Liver (tissue), 9 donors: ENCODE measurements around the gene ME2. TPM values are rescaled to one million over a fixed set of nuclear protein-coding genes. Genes with fewer than 3 reads are reported as not detected.
"Not testable (repeated sequence)": the region's sequence is repeated elsewhere in the genome, so short reads cannot be mapped to it uniquely, and the experiment has no call there.

Experiments used
- DNase-seq: peaks from one replicate; pipeline ENCODE4 v3.0.0-alpha.2; 2017; ENCODE audit warnings: low spot score
- H3K27ac ChIP-seq, 2 donors: one replicate each; pipeline ENCODE4 v1.7.0; 2013; ENCODE audit warnings: inconsistent platforms in 2 of 2, low read length in 2 of 2, control low read depth in 1 of 2, low read depth in 1 of 2, mild to moderate bottlenecking in 1 of 2
- H3K27me3 ChIP-seq, 4 donors: one replicate each; pipeline versions ENCODE4 v1.6.1 to v1.7.0; 2013; ENCODE audit warnings: low read length in 3 of 4, inconsistent platforms in 1 of 4, mild to moderate bottlenecking in 1 of 4, moderate library complexity in 1 of 4; ENCODE audit not compliant: control insufficient read depth in 4 of 4, insufficient read depth in 4 of 4
- H3K36me3 ChIP-seq, 4 donors: one replicate each; pipeline versions ENCODE4 v1.6.1 to v1.7.0; 2013; ENCODE audit warnings: low read length in 3 of 4, mild to moderate bottlenecking in 3 of 4, low read depth in 1 of 4, moderate library complexity in 1 of 4; ENCODE audit not compliant: control insufficient read depth in 4 of 4, insufficient read depth in 3 of 4
- H3K4me1 ChIP-seq, 4 donors: one replicate each; pipeline versions ENCODE4 v1.6.1 to v1.7.0; 2013; ENCODE audit warnings: low read length in 3 of 4, mild to moderate bottlenecking in 3 of 4, moderate library complexity in 1 of 4; ENCODE audit not compliant: control insufficient read depth in 4 of 4, insufficient read depth in 4 of 4
- H3K4me3 ChIP-seq, 3 donors: one replicate each; pipeline versions ENCODE4 v1.6.1 to v1.7.0; 2013; ENCODE audit warnings: low read length in 3 of 3, control low read depth in 1 of 3, low read depth in 1 of 3, mild to moderate bottlenecking in 1 of 3
- H3K9ac ChIP-seq, 2 donors: one replicate each; pipeline ENCODE4 v1.7.0; 2013; ENCODE audit warnings: low read length in 2 of 2, mild to moderate bottlenecking in 2 of 2, moderate library complexity in 2 of 2, control low read depth in 1 of 2, low read depth in 1 of 2
- H3K9me3 ChIP-seq, 4 donors: one replicate each; pipeline versions ENCODE4 v1.6.1 to v1.7.0; 2013; ENCODE audit warnings: low read length in 3 of 4; ENCODE audit not compliant: control insufficient read depth in 4 of 4
- ATF3 ChIP-seq: IDR thresholded peaks from 2 replicates; pipeline ENCODE4 v1.6.1; 2016; ENCODE audit warnings: antibody characterized with exemption
- EGR1 ChIP-seq, 2 donors: IDR thresholded peaks; 2 replicates each; pipeline ENCODE4 v1.6.1; 2016 to 2018; ENCODE audit warnings: antibody characterized with exemption in 2 of 2, low read depth in 2 of 2
- FOXA1 ChIP-seq: IDR thresholded peaks from 2 replicates; pipeline ENCODE4 v1.6.1; 2016; ENCODE audit warnings: antibody characterized with exemption
- FOXA2 ChIP-seq: IDR thresholded peaks from 2 replicates; pipeline ENCODE4 v1.6.1; 2016; ENCODE audit warnings: antibody characterized with exemption
- GABPA ChIP-seq, 2 donors: IDR thresholded peaks in 1 of 2; conservative IDR thresholded peaks in 1 of 2; 2 replicates each; pipeline ENCODE4 v1.6.1; 2016; ENCODE audit warnings: antibody characterized with exemption in 2 of 2, mild to moderate bottlenecking in 1 of 2, moderate library complexity in 1 of 2
- HNF4A ChIP-seq, 2 donors: conservative IDR thresholded peaks; 2 replicates each; pipeline ENCODE4 v1.6.1; 2016; ENCODE audit warnings: antibody characterized with exemption in 2 of 2, mild to moderate bottlenecking in 2 of 2
- HNF4G ChIP-seq: IDR thresholded peaks from 2 replicates; pipeline ENCODE4 v1.6.1; 2016; ENCODE audit warnings: antibody characterized with exemption
- JUND ChIP-seq, 2 donors: IDR thresholded peaks; 2 replicates each; pipeline ENCODE4 v1.6.1; 2016; ENCODE audit warnings: antibody characterized with exemption in 2 of 2
- NR2F2 ChIP-seq: IDR thresholded peaks from 2 replicates; pipeline ENCODE4 v1.6.1; 2016; ENCODE audit warnings: antibody characterized with exemption
- RAD21 ChIP-seq, 2 donors: IDR thresholded peaks; 2 replicates each; pipeline ENCODE4 v1.6.1; 2016; ENCODE audit warnings: antibody characterized with exemption in 2 of 2, mild to moderate bottlenecking in 2 of 2
- RXRA ChIP-seq, 2 donors: IDR thresholded peaks; 2 replicates each; pipeline ENCODE4 v1.6.1; 2017 to 2018; ENCODE audit warnings: antibody characterized with exemption in 2 of 2, mild to moderate bottlenecking in 1 of 2
- SP1 ChIP-seq: IDR thresholded peaks from 2 replicates; pipeline ENCODE4 v1.6.1; 2018; ENCODE audit warnings: antibody characterized with exemption, mild to moderate bottlenecking
- TAF1 ChIP-seq: conservative IDR thresholded peaks from 2 replicates; pipeline ENCODE4 v1.6.1; 2016; ENCODE audit warnings: antibody characterized with exemption, mild to moderate bottlenecking
- YY1 ChIP-seq: IDR thresholded peaks from 2 replicates; pipeline ENCODE4 v1.6.1; 2016; ENCODE audit warnings: antibody characterized with exemption, mild to moderate bottlenecking
- WGBS: extraction: QIAGEN DNeasy Blood & Tissue Kit; methylation state at CpG from one replicate; pipeline ENCODE4 v1.1.7; 2013; 5-methylcytosine and 5-hydroxymethylcytosine counted together
- polyA plus RNA-seq, 2 donors: library from polyadenylated mRNA; stranded (reverse) in 1 of 2; unstranded in 1 of 2; fragments of 200-250 nt in 1 of 2; fragments of >200 nt in 1 of 2; fragmentation: Nextera tagmentation in 1 of 2; extraction: Ambion mirVana in 1 of 2; gene quantifications; one replicate each; pipeline versions ENCODE4 v1.2.1 to v1.2.3, GENCODE V29; 2013 to 2015
- total RNA-seq, 2 donors: library from RNA; depleted of rRNA; stranded (reverse); fragments of >200 nt; gene quantifications; one replicate each; pipeline ENCODE4 v1.2.3, GENCODE V29; 2014
- TF ChIP-seq, protein P1 (sequence below): IDR thresholded peaks from 2 replicates; pipeline ENCODE4 v1.6.1; 2016; ENCODE audit warnings: antibody characterized with exemption
- TF ChIP-seq, protein P2 (sequence below): IDR thresholded peaks from 2 replicates; pipeline ENCODE4 v1.6.1; 2016; ENCODE audit warnings: antibody characterized with exemption, mild to moderate bottlenecking
- donor health status: healthy.
- donor health status: healthy.
- donor health status: healthy.
- donor health status: healthy.
- donor health status: healthy.

The ME2 gene
- total and polyA plus RNA-seq, 4 donors, result 9.0 to 33.8 (median 16.1) TPM

DNA sequence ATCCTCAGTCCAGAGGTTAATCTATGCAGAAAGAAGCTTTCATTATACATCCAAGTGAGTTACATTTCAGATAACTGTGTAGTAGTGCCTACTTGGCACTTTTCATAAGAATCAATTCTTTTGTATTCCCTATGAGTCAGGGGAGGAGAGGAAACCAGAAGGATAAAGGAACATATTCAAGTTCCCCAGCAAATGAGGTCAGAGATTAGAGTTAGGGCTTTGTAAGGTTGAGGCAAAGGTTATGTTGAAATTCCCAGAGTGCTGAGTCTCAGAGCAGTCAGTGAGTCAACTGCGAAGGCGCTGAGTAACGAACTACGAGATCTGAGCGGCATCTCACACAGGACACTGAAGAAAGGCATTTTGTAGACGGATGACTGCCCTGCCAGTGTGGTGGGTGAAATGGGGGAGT lies 25.1 kb upstream of the ME2 start (continued):
- TF ChIP-seq YY1 (peak; percentile 27), HNF4A (conservative IDR thresholded peaks at IDR 0.05) (peak; percentile 47 to 52), JUND (IDR thresholded peaks at IDR 0.05) (peak; percentile 62 to 73), RXRA (IDR thresholded peaks at IDR 0.05) (peak; percentile 62 to 76), EGR1 (IDR thresholded peaks at IDR 0.05; ENCODE audit: low read depth in 2 of 2) (no peak), SP1 (peak; percentile 66)
- TF ChIP-seq, protein P1, sequence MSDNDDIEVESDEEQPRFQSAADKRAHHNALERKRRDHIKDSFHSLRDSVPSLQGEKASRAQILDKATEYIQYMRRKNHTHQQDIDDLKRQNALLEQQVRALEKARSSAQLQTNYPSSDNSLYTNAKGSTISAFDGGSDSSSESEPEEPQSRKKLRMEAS, result no peak

DNA sequence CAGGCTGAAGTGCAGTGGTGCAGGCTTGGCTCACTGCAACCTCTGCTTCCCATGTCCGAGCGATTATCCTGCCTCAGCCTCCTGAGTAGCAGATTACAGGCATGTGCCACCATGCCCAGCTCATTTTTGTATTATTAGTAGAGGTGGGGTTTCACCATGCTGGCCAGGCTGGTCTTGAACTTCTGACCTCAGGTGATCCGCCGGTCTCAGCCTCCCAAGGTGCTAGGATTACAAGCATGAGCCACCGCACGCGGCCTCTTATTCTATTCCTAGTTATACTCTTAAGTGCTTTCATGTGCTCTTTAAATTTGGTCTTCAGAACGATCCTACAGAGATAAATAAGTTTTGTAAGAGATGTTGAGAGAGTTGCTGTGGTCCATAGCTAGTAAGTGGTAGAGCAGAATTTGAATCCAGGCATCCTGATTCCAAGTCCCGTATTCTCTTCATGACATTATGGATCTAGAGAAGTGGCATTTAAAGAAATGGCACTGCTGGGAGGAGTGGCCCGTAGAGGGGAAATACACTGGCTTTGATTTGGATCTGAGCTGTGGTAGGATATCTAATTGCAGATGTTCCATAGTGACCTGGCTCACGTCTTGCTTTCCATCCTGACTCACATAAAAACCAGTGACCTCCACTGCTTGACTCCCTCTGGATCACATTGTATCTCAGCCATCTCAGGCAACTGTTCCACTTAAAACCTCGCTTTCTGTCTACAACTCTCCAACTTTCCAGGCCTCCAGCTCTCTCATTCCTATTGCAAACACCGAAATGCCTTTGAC lies 22.8 kb upstream of the ME2 start:
- no peaks in the 10 kb centered on the region for H3K36me3 ChIP-seq
- H3K27ac ChIP-seq, result no peak overlapping the region
- no peak overlapping the region for H3K9ac ChIP-seq
- H3K4me3 ChIP-seq, result no peak overlapping the region
- peaks cover 2 to 19% (median 15%) of the 10 kb centered on the region in 4 donors for H3K4me1 ChIP-seq
- WGBS, result 95% methylated on average over 13 of the region's 13 CpGs
- TF ChIP-seq RAD21 (IDR thresholded peaks at IDR 0.05) (no peak), TAF1 (no peak), EGR1 (IDR thresholded peaks at IDR 0.05; ENCODE audit: low read depth in 2 of 2) (no peak), FOXA2 (no peak), NR2F2 (no peak), HNF4G (no peak), FOXA1 (no peak)
- TF ChIP-seq, protein P1, result no peak
- no peaks in the 10 kb centered on the region for H3K27me3 ChIP-seq
- no peak for DNase-seq
- H3K9me3 ChIP-seq, result no peaks in the 10 kb centered on the region

DNA sequence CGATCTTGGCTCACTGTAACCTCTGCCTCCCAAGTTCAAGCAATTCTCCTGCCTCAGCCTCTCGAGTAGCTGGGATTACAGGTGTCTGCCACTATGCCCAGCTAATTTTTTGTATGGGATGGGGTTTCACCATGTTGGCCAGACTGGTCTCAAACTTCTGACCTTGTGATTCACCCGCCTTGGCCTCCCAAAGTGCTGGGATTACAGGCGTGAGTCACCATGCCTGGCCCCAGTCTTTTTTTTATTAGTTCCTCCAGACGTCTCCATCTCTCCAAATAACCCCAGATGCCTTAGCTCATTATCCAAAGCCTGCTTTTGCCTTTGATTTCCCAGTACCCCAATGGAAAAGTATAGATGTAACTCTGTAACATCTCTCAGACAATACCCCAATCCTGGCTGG lies 21.8 kb upstream of the ME2 start:
- H3K27ac ChIP-seq, H3K36me3 ChIP-seq, H3K9me3 ChIP-seq, DNase-seq, H3K27me3 ChIP-seq, H3K9ac ChIP-seq, H3K4me3 ChIP-seq: not testable (repeated sequence)
- H3K4me1 ChIP-seq, result peaks cover 2 to 19% (median 15%) of the 10 kb centered on the region in 4 donors
- 69% methylated on average over 5 of the region's 5 CpGs for WGBS

- peaks cover 2 to 19% (median 15%) of the 10 kb centered on the region in 4 donors for H3K4me1 ChIP-seq
- 89% methylated on average over 3 of the region's 3 CpGs for WGBS
- TF ChIP-seq HNF4G (no peak), FOXA2 (no peak), YY1 (no peak), ATF3 (no peak), GABPA (IDR thresholded peaks at IDR 0.05 in 1 of 2, conservative IDR thresholded peaks at IDR 0.05 in 1 of 2) (no peak), EGR1 (IDR thresholded peaks at IDR 0.05; ENCODE audit: low read depth in 2 of 2) (no peak), SP1 (no peak), RXRA (IDR thresholded peaks at IDR 0.05) (no peak)
- TF ChIP-seq, protein P2, sequence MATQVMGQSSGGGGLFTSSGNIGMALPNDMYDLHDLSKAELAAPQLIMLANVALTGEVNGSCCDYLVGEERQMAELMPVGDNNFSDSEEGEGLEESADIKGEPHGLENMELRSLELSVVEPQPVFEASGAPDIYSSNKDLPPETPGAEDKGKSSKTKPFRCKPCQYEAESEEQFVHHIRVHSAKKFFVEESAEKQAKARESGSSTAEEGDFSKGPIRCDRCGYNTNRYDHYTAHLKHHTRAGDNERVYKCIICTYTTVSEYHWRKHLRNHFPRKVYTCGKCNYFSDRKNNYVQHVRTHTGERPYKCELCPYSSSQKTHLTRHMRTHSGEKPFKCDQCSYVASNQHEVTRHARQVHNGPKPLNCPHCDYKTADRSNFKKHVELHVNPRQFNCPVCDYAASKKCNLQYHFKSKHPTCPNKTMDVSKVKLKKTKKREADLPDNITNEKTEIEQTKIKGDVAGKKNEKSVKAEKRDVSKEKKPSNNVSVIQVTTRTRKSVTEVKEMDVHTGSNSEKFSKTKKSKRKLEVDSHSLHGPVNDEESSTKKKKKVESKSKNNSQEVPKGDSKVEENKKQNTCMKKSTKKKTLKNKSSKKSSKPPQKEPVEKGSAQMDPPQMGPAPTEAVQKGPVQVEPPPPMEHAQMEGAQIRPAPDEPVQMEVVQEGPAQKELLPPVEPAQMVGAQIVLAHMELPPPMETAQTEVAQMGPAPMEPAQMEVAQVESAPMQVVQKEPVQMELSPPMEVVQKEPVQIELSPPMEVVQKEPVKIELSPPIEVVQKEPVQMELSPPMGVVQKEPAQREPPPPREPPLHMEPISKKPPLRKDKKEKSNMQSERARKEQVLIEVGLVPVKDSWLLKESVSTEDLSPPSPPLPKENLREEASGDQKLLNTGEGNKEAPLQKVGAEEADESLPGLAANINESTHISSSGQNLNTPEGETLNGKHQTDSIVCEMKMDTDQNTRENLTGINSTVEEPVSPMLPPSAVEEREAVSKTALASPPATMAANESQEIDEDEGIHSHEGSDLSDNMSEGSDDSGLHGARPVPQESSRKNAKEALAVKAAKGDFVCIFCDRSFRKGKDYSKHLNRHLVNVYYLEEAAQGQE, result no peak
- H3K4me3 ChIP-seq, result no peak overlapping the region
- no peaks in the 10 kb centered on the region for H3K36me3 ChIP-seq
- no peak overlapping the region for H3K27ac ChIP-seq
- no peak overlapping the region for H3K9ac ChIP-seq
- no peak for DNase-seq
- no peaks in the 10 kb centered on the region for H3K9me3 ChIP-seq
- H3K27me3 ChIP-seq, result no peaks in the 10 kb centered on the region
These were observed 21.2 kb upstream of the ME2 start for GRCh38 chr18:50857694-50858093.
